Measurements from ENCODE around the gene MLLT6. TPM values are rescaled to one million over a fixed set of nuclear protein-coding genes. Genes with fewer than 3 reads are reported as not detected.

Gene MLLT6
- polyA plus RNA-seq (ENCODE audit: insufficient read length in 4 of 4): 10 to 100 TPM; 85.2 to 96.4 (median 86.6) TPM

- DNase-seq (ENCODE audit: low read depth in 4 of 4, low spot score in 3 of 4): peak in 1 of 4 donors; percentile 47
These were observed at the start of gene MLLT6 for GRCh38 chr17:38704606-38705522. TSS of gene MLLT6 (plus strand) at chr17:38705273. CDS start at chr17:38705633, 360 bp downstream.

- no peak for DNase-seq (ENCODE audit: low read depth in 4 of 4, low spot score in 3 of 4)
These were observed 47.9 kb upstream of the MLLT6 start for GRCh38 chr17:38656959-38657823.

- DNase-seq (ENCODE audit: low read depth in 4 of 4, low spot score in 3 of 4): no peak
These were observed 47.0 kb upstream of the MLLT6 start for GRCh38 chr17:38657824-38658740.

- no peak for DNase-seq (ENCODE audit: low read depth in 4 of 4, low spot score in 3 of 4)
These were observed 46.2 kb upstream of the MLLT6 start for GRCh38 chr17:38658741-38659345.

GRCh38 chr17:38659415-38659814, 45.7 kb upstream of the MLLT6 start:
- no peak for DNase-seq (ENCODE audit: low read depth in 4 of 4, low spot score in 3 of 4)

GRCh38 chr17:38660097-38661025, 44.7 kb upstream of the MLLT6 start:
- DNase-seq (ENCODE audit: low read depth in 4 of 4, low spot score in 3 of 4): no peak

GRCh38 chr17:38663125-38663751, 41.8 kb upstream of the MLLT6 start:
- peak in 3 of 4 donors; percentile 49 to 61 (median 52) for DNase-seq (ENCODE audit: low read depth in 4 of 4, low spot score in 3 of 4)

- DNase-seq (ENCODE audit: low read depth in 4 of 4, low spot score in 3 of 4): no peak
These were observed 41.0 kb upstream of the MLLT6 start for GRCh38 chr17:38663964-38664644.

GRCh38 chr17:38667099-38667786, 37.8 kb upstream of the MLLT6 start:
- DNase-seq (ENCODE audit: low read depth in 4 of 4, low spot score in 3 of 4): peak in 3 of 4 donors; percentile 28 to 56 (median 56)

GRCh38 chr17:38667787-38668122, 37.3 kb upstream of the MLLT6 start:
- DNase-seq (ENCODE audit: low read depth in 4 of 4, low spot score in 3 of 4): no peak

- DNase-seq (ENCODE audit: low read depth in 4 of 4, low spot score in 3 of 4): no peak
These were observed 35.6 kb upstream of the MLLT6 start for GRCh38 chr17:38669520-38669919.

- no peak for DNase-seq (ENCODE audit: low read depth in 4 of 4, low spot score in 3 of 4)
These were observed 32.9 kb upstream of the MLLT6 start for GRCh38 chr17:38671939-38672720.

- no peak for DNase-seq (ENCODE audit: low read depth in 4 of 4, low spot score in 3 of 4)
These were observed 32.0 kb upstream of the MLLT6 start for GRCh38 chr17:38672788-38673706.

- DNase-seq (ENCODE audit: low read depth in 4 of 4, low spot score in 3 of 4): no peak
These were observed 31.4 kb upstream of the MLLT6 start for GRCh38 chr17:38673707-38674013.

GRCh38 chr17:38674014-38674748, 30.9 kb upstream of the MLLT6 start:
- no peak for DNase-seq (ENCODE audit: low read depth in 4 of 4, low spot score in 3 of 4)

All from right renal pelvis (tissue), 4 donors.